GM19438 (cell line): Measurements from ENCODE around the gene NDUFS2.
A peak's percentile ranks its signal among the peaks of the same experiment; 100 is the strongest.
"Not testable (repeated sequence)": the region's sequence is repeated elsewhere in the genome, so short reads cannot be mapped to it uniquely, and the experiment has no call there.

ENCODE experiments used
- ATAC-seq: cut with Tn5 transposase; IDR thresholded peaks from one replicate; pipeline ENCODE4 v1.9.1; 2021; ENCODE audit warnings: low read depth; ENCODE audit not compliant: unreplicated experiment

The NDUFS2 gene

DNA sequence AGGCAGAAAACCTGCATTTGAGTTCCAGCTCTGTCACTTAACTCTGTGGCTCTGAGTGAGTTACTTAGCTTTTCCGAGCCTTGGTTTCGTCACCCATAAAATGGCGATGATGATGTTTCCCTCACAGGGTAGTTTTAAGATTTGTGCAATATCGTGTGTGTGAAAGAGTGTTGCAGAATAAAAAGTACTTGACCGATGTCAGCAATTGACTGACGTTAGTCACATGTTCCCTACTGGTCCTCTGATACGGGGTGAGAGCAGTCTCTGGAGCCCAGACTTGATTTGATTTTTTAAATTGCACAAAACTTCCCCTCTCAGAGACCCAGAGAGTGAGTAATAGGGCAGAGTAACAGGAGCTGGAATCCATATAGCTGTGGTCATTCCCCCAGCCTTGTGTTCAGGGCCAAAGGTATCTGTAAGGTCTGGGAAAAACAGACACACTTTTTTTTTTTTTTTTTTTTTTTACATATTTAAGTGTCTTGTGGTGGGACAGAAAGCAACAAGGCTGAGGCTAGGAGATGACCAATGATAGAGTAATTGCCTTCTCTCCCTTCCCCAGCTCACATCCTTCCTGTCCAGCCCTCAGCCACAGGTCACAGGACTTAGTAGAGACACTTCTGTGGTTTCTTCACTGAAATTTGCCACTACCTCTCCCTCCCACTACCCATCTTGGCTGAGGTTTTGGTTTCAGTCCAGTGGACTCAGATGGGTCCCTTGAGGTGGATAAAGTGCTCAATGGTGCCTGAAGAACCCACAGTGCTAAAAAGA, 15.0 kb downstream of the NDUFS2 start:
- ATAC-seq, result peak; percentile 92

DNA sequence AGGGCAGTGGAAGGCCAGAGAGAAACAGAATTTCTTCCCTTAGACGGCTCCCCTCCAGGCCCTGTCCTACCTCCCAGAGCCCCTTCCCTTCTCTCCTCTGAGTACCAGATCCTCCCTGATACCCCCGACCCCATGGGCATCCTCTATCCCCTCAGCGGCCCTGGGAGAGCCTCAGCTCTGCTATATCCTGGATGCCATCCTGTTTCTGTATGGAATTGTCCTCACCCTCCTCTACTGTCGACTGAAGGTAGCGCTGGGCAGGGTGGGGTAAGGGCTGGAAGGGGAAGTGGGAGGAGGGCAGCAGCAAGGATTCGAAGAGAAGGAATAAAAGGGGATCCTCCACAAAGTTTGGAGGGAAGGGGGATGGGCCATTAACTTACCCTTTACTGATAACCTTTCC, 15.7 kb downstream of the NDUFS2 start:
- no peak for ATAC-seq

DNA sequence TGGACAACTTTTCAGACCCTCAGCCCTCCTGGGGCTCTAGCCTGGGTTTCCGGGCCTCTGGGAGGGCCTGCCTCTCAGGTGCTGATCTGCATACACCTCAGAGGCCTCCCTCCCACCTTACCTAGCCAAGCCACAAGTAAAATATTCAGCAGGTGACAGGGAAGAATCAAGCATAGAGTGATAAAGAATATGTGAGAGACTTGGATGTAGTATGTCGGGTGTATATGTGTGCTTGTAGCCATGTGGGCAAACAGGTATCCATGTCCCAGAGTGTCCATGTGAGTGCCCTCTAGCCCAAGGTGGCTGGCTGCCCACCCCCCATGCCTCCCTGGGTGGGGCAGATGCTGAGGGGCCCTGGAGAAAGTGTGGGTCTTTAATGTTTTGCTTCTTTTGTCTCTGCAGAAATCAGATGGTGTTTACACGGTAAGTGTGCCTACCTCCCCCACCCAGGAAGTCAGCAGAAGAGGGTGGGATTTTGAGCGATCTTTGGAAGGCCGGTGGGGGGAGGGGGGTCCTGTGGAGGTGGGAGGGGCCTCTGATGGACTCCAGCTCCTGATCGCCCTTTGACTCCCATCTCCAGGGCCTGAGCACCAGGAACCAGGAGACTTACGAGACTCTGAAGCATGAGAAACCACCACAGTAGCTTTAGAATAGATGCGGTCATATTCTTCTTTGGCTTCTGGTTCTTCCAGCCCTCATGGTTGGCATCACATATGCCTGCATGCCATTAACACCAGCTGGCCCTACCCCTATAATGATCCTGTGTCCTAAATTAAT, 16.3 kb downstream of the NDUFS2 start:
- no peak for ATAC-seq

DNA sequence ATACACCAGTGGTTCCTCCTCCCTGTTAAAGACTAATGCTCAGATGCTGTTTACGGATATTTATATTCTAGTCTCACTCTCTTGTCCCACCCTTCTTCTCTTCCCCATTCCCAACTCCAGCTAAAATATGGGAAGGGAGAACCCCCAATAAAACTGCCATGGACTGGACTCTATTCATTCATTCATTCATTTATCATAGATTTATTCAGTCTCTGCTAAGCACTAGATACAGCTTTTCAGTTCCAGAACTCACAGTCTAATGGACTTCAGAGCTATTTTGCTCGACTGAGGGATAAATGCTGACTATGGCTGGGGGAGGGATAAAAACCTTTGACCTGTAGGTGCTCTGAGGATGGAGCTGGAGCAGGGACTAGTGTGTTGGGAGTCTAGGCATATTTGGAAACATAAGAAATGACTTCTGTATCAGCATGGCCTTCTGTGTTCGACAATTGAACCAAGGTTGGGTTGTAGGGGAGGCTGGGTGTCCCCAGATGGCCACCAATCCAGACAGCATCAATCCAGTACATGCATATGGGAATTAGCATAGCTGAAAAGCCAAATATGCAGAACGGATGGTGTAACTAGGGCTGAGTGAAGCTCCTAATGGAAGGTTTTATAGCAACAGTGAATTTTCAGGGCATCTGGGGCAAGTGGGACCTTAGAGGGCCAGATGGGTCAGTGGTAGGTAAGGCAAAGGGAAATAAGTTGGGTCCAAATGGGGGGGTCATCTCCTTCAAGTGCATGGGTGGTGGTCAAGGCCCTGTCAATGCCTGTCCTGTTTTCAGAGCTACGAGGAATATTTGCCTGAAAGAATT, 17.1 kb downstream of the NDUFS2 start:
- ATAC-seq, result no peak

DNA sequence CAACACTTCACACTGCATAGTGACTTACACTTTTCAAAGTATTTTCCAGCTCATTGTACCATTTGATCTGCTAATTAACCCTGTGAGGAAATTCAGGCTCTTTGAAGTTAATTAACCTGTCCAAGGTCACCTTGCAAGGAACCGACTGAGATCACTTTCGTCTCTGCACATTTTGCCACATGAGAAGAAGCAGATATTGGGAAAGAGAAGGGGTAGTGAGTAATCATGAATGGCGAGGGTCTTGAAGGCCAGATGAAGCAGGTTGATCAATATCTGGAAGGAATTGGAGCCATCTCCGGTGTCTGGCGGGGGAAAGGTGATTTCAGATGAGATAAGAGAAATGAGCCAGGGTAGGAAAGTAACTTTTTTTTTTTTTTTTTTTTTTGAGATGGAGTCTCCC, 17.8 kb downstream of the NDUFS2 start:
- no peak for ATAC-seq

DNA sequence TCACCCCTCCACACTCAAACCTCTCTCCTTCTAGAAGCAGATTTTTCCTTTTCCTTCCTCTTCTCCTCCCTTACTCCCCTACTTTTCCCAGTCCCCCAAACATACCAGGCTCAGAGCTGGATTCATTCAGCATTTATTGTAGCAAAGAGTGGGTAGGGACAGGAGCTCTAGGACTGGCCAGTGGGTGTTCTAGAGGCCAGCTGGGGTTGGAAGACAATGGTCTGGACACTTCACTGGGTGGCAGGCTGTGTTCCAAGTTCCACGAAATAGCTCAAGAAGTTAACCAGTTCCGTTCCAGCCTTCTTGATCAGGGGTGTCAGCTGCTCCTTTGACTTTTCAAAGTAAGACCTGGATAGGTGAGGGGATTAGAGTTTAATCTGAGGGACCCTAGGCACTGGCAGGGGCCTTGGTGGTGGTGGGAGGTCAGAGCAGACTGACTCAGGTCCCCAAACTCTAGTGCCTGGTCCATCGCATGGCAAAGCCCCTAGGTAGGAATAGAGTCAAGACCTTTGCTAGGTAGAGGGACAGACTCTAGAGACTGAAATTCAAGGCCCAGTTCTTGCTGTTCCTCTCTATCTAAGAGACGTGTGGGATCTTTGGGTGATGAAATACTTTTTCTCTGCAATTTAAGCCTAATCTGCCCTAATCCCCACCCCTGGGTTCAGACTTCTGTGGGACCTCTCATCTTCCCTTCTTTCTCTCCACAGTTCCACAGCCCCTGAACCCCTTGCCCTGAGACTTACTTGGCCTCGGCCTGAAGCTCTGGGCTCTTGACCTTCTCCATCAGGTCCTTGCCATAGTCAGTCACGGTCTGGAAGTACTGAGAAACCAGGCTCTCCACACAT, 20.2 kb downstream of the NDUFS2 start:
- no peak for ATAC-seq

DNA sequence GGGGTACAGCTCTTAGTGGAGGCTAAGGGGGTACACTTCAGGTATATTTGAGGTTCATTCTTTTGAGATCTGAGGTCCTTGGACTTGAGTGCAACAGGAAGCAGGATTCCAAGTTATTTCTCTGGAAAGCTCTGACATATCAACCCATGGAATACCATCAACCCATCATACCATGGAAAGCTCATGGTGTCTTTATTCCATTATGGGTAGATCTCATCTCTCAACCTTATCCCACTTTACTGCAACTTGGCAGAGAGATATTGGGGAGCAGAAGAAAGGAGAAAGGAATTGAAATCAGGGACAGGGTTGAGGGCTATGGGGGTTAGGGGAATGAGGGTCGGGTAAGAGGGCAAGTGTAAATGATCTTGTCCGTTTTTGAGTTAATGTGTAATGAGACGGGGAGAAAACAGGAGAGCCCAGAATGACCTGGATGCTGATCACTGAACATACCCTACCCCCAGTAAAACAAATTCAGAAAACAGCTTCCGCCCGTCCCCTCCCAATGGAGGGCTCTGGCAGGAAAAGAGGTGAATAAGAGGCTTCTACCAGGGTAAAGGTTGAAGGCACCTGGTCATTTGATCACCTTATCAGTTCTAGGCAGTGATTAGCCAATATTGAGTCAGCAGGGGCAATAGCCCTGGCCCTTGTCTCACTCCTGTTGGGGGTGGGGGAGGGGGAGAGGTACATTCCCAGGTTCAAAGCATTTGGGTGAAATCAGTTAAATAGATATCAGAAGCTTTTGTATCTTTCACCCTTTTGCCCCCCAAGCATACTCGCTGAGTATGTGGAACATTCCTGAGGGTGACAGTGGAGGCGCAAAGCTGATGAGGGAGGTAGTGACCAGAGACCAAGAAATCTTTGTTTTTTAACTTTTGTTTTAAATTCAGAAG, 21.9 kb downstream of the NDUFS2 start:
- ATAC-seq, result no peak

DNA sequence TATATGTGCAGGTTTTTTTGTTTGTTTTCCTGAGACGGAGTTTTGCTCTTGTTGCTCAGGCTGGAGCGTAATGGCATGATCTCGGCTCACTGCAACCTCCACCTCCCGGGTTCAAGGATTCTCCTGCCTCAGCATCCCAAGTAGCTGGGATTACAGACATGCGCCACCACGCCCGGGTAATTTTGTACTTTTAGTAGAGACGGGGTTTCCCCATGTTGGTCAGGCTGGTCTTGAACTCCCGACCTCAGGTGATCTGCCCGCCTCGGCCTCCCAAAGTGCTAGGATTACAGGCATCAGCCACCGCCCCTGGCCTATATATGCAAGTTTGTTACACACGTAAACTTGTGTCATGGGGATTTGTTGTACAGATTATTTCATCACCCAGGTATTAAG, 22.5 kb downstream of the NDUFS2 start:
- not testable (repeated sequence) for ATAC-seq

DNA sequence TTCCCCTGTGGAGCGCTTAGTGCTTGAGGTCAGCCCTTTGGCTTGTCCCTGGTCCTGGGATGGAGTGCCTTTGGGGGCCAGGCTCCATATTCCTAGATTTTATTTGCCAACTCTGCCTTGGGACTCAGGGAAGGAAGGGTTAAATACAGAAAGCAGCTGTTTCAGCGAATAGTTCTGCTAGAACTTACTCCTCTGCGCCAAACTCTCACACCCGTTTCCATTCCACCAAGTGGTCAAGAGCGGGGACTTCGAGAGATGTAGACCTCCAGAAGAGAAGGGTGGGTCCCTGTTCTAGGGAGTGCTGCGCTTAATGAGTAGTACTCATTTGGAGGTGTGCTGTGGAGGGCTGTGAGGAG, 23.0 kb downstream of the NDUFS2 start:
- no peak for ATAC-seq

DNA sequence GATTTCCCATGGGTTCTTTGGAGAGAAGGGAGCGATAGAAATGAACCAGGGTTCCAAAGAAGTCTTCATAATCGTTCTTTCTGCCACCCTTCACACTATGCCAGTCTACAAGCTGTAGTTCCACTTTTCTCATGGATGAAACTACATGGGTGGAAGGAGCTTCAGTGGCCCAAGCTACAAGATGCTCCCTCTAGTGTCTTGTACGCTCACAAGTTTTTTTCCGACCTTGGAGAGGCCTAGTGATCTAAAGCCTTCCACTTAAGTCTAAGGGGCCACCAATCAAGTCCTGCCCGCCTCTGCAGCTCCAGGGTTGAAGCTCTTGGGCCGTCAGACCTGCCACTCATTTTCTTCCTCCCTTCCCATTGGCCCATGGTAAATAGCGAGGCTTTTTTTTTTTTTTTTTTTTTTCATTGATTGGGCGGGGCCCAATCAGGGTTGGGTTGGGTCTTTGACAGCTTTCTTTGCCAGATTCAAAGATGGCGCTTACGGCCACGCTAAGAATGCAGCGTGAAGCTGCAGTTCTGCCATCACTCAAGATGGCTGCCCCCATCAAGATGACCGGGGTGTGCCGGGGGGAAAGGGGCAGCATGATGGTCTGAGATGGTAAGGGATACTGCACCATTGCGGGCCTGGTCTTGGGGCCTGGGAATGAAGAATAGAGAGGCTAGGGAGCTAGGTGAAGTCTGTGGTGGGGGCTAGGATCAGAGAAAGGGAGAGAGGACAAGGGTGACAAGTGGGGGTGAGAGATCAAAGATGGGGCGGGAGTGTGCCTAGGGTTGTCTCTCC, 23.6 kb downstream of the NDUFS2 start, which contains the start of gene TOMM40L:
TOMM40L (plus strand) TSS at position 527 of the 786 bp plus-strand sequence. CDS start 430 bp downstream, outside the sequence.
- peak; percentile 93 for ATAC-seq

DNA sequence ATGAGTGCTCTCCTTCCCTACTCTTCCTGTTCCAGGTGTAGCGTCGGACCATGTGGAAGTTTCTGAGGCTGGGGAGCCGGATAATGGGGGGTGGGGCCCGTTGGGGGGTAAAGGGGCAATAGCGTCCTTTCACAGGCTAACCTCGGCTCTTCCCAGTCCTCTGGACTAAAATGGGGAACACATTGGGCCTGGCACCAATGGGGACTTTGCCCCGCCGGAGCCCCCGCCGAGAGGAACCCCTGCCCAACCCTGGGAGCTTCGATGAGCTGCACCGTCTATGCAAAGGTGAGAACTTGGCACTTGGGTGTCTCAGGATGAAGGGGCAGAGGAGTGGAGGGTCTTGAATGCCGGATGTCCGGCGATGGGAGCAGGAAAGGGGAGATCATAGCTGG, 24.1 kb downstream of the NDUFS2 start:
- ATAC-seq, result no peak

DNA sequence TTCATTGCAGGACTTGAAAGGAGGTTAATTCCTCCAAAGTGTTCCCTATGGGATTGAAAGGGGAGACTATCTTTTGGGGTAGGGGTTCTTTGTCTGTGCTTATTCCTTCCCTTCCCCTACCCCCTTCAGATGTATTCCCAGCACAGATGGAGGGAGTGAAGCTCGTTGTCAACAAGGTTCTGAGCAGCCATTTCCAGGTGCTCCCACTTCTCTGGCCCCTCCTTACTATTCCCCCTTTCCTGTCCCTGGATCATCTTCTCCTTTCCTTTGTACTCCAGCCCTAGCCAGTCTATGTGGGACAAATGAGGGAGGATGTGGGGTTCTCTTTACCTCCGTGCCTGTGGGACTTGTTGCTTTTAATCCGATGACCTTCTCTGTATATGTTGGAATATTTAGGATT, 24.6 kb downstream of the NDUFS2 start:
- ATAC-seq, result no peak

DNA sequence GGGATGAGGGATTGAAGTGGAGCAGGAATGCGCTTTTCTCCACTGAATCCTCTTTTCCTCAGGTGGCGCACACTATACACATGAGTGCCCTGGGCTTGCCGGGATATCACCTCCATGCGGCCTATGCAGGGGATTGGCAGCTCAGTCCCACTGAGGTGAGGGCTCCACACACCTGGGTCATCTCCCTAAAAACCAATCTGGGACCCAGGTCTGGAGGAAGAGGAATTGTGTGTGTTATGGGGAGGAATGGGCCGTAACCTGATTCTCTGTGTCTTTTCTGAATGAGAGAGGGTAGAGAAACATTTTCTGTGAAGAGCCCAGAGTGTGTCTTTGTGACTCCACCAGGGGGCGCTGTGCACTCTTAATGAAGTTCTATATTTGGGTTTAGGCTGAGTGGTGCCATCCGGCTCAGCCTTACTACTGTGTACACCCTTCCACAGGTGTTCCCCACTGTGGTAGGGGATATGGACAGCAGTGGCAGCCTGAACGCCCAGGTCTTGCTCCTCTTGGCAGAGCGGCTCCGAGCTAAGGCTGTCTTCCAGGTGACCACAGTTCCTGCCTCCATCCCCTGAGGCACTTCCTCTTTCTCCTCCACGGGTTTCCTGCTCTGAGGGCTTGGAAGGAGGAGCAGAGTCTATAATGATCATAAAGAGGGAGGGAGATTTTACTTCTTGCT, 25.2 kb downstream of the NDUFS2 start:
- peak; percentile 34 for ATAC-seq

DNA sequence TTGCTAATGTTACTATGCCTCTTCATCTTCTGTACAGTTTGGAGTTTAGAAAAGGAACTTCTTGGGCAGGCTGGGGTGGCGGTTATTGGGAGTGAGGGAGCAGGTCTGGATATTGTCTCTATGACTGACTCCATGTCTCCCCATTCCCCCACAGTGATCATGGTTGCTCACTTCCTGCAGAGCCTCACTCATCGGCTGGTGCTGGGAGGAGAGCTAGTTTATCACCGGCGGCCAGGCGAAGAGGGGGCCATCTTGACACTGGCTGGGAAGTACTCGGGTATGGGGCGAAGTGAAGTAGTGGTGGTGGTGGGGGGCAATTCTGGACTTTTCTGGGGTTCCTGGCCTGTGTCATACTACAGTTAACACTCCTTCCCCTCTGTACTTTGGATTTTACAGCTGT, 25.9 kb downstream of the NDUFS2 start:
- ATAC-seq, result no peak

DNA sequence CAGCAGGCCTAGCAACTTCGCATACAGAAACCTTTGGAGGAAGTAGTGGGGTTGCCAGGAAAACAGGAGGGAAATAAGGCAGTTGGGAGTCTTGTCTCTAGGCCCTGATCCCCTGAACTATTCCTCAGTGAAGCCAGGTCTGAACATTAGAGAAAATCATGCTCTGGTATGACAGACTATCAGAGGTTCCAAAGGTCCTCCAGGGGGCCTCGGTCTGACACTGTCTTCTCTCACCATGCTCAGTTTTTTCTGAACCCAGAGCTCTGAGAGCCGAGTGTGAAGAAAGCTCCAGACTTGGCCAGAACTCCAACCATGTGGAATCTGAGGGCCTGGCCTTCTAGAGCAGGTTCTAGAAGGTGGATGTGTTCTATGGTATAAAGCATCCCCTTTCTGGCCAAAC, 27.7 kb downstream of the NDUFS2 start:
- no peak for ATAC-seq

DNA sequence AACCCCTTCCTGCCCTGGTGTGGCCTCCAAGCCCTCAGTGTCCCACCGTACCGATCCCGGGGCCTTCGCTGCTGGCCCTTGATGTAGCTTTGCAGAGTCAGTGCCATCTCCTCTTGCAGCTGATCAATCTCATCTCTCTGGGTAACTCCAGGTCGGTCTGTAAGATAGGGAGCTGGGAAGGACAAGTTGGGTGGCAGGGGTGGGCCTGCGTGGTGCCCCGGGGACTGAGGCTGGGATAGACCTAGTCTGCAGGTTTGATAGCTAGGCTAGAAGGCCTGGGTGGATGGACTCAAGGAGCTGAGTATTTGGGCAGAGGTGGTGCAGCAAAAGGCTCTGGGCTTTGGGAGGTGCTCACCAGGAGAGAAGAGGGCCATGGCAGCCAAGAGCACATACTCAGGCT, 28.6 kb downstream of the NDUFS2 start:
- no peak for ATAC-seq

DNA sequence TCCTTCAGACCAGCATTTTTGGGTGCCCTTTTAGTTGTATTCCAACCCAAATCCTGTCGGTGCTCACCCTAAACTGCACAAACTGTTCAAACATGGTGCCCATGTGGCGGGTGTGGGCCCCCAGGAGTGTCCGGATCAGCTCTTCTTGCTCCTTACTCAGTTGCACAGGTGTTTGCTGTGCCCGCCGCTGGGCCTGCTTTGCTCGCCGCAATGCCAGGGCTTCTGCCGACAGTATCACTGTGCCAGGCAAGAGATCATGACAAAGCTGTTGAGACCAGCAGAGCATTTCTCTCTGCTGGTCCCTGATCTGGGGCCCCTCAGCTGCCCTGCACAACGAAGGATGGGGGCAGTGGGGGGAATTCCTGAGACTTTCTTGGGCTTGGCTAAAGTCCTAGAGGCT, 30.9 kb downstream of the NDUFS2 start:
- ATAC-seq, result no peak
